Frontal cortex (tissue), 4 donors: ENCODE data around the gene FAM227A. TPM values are rescaled to one million over a fixed set of nuclear protein-coding genes. Genes with fewer than 3 reads are reported as not detected.
"Not testable (repeated sequence)": the region's sequence is repeated elsewhere in the genome, so short reads cannot be mapped to it uniquely, and the experiment has no call there.

ENCODE experiments used
- DNase-seq, 2 donors: peaks; one replicate each; pipeline ENCODE4 v3.0.0; 2012; ENCODE audit warnings: low spot score in 2 of 2
- FAIRE-seq: peaks from 2 replicates; lab custom pipeline; 2012; peaks lifted over from hg19 to GRCh38; lab: Jason Lieb, UNC
- total RNA-seq: library from RNA; depleted of rRNA; stranded (reverse); fragments of >200 nt; gene quantifications from one replicate; pipeline ENCODE4 v1.2.3, GENCODE V29; 2014
- donor health status: control.
- donor health status: control.
- donor health status: control.

The FAM227A gene
- total RNA-seq, 1 donor from 2014 or later, result 4.9 TPM

DNA sequence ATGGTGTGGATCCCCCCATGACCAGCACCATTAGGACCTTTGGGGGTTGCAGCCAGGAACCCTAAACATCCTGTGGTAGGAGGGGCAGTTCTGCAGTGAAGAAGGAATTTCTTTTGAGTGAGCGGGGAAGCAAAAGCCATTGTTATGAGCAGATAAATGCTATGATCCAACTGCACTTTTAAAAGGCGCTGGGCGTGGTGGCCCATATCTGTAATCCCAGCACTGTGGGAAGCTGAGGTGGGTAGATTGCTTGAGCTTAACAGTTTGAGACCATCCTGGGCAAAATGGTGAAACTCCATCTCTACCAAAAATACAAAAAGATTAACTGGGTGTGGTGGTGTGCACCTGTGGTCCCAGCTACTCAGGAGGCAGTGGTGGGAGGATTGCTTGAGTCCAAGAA lies 19.6 kb upstream of the FAM227A start:
- DNase-seq, result no peak
- FAIRE-seq, result no peak

GRCh38 chr22:38674888-38675287 lies 18.7 kb upstream of the FAM227A start:
- peak in 1 of 2 donors; percentile 37 for DNase-seq
- FAIRE-seq, result no peak

DNA sequence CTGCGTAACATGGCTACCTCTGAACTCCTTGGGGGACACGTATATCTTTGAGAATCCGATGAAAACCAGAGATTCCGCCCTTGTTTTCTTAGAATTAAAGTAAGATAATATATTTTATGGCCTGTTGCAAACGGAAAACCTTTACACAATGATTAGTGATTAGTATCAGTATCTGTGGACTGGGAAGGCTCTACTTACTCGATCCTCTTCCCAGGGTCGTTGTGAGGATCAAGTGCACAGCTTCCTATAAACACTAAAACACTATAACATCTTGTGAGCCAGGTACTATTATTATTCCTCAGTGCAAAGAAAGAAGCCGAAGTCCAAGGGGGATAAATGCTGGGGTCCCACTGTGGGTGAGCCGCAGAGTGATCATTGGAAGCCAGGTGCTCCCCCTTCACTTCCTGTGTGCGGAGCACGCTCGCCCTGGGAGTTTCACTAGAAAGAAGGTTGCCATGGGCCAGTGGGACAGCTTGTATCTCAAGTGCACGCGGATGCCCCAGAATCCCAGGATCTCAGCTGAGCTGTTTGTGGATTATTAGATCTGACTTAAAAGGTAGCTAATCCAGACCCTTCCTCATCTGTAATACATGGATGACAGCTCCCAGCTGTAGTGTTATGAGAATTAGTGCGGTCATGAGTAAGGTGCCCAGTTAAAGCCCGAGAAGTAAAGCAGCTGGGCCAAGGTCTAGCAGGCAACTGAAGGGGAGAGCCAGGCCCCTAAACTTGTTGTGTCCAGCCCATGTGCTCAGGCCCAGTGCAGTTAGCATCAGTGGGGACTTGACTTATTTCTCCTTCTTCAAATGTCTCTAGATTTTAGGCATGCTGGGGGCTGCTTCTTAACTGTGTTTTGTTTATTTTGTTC lies 1.1 kb upstream of the FAM227A start:
- FAIRE-seq, result no peak
- DNase-seq, result no peak

GRCh38 chr22:38655519-38656255 lies 505 bp downstream of the FAM227A start:
- peak in 1 of 2 donors; percentile 25 for DNase-seq
- FAIRE-seq, result no peak

- no peak for FAIRE-seq
- DNase-seq, result no peak
Observed at GRCh38 chr22:38653741-38654140, 2.5 kb downstream of the FAM227A start.

DNA sequence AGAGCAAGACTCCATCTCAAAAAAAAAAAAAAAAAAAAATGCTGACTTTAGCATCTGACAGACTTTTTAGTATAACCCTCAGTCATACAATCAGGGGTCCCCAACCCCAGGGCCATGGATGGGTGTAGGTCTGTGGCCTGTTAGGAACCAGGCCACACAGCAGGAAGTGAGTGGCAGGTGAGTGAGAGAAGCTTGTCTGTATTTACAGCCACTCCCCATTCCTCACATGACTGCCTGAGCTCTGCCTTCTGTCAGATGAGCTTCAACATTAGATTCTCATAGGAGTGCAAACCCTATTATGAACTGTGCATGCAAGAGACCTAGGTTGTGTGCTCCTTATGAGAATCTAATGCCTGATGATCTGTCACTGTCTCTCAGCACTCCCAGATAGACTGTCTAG lies 3.3 kb downstream of the FAM227A start:
- FAIRE-seq, result no peak
- DNase-seq, result no peak

DNA sequence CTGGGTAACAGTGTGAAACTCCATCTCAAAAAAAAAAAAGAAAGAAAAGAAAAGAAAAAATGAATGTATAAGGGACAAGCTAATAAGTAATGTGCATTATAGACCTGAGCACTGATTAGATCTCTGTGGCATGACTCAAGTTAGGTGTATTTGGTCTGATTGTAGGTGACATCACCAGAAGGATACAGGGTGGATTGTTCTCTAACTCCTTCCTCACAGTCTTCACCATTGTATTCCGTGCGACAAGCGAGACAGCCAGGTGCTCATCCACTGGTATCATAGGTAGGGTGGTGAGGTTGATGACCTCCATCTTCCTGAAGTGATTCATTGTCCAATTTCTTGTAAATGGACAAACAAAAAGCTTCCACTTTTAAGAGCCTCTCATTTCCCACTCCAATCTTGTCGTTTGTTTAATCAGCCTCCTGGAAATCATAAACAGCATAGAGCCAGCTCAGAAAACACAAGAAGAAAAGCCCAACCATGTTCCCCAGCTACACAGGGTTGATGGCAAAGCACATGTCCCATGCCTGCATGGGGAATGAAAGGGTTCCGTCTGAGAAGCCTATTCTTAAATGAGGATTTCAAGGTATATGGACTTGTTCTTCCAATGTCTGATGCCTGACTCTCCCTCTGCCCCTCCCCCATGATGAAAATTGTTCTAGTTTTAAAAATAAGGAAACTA lies 6.2 kb downstream of the FAM227A start:
- no peak for FAIRE-seq
- DNase-seq, result no peak

- DNase-seq (no peak), FAIRE-seq (no peak)
Observed at GRCh38 chr22:38645430-38645829, 10.8 kb downstream of the FAM227A start.

DNA sequence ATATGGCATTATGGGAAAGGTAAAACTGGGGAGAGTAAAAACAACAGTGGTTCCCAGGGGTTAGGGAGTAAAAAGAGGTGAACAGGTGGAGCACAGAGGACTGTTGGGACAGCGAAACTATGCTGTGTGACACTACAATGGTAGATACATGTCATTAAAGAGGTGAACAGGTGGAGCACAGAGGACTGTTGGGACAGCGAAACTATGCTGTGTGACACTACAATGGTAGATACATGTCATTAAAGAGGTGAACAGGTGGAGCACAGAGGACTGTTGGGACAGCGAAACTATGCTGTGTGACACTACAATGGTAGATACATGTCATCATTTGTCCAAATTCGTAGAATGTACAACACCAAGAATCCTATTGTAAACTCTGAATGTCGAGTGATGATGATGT lies 11.9 kb downstream of the FAM227A start:
- not testable (repeated sequence) for DNase-seq, FAIRE-seq

- FAIRE-seq, result no peak
- peak in 1 of 2 donors; percentile 27 for DNase-seq
Observed at GRCh38 chr22:38641476-38642040, 14.6 kb downstream of the FAM227A start.

GRCh38 chr22:38638728-38639127 lies 17.5 kb downstream of the FAM227A start:
- FAIRE-seq (no peak), DNase-seq (no peak)

GRCh38 chr22:38638216-38638615 lies 18.0 kb downstream of the FAM227A start:
- DNase-seq (no peak), FAIRE-seq (no peak)

GRCh38 chr22:38632528-38632927 lies 23.7 kb downstream of the FAM227A start:
- no peak for FAIRE-seq

DNA sequence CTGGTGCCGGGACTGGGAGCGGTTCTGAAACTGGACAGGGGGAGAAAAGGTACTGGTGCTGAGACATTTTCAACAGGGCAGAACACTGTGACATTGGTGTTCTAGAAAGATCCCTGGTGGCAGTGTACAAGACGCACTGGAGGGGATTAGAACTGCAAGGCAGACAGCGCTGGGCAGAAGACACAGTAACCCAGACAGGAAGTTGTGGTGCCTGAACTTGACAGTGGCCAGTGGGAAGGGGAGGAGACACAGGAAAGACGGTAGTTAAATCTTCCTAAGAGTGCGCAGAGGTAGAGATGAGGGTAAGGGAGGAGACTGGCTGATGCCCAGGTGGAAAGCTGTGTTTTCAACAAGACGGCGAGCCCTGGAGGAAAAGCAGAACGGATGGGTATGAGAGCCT lies 24.5 kb downstream of the FAM227A start:
- FAIRE-seq (no peak), DNase-seq (no peak)

More at GRCh38 chr22:38632528-38632927, 23.7 kb downstream of the FAM227A start:
- DNase-seq, result no peak

- FAIRE-seq, result no peak
- DNase-seq, result no peak
Observed at GRCh38 chr22:38629108-38629507, 27.1 kb downstream of the FAM227A start.

GRCh38 chr22:38628444-38628843 lies 27.7 kb downstream of the FAM227A start:
- FAIRE-seq (no peak), DNase-seq (no peak)

DNA sequence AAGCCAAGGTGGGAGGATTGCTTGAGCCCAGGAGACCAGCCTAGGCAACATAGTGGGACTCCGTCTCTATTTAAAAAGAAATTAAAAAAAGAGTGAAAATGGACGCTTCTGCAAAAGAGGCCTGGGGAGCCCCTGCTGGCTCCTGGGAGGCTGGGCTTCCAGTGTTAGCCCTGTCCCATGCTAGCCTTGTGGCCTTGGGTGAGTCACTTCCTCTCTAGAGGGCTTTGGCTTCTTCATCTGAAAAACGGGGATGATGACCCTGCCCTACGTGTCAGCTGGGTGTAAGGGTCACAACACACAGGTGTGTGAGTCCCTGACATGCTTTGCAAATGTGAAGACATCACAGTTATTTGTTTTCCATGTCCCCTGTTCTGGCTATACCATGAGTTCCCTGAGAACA lies 32.8 kb downstream of the FAM227A start:
- FAIRE-seq, result no peak
- no peak for DNase-seq

- DNase-seq (no peak), FAIRE-seq (no peak)
Observed at GRCh38 chr22:38618682-38619081, 37.5 kb downstream of the FAM227A start.

GRCh38 chr22:38618258-38618657 lies 37.9 kb downstream of the FAM227A start:
- FAIRE-seq, result no peak
- DNase-seq, result no peak

GRCh38 chr22:38615064-38615405 lies 41.2 kb downstream of the FAM227A start:
- not testable (repeated sequence) for DNase-seq, FAIRE-seq
